Kidney capillary endothelial cell (primary cell): Measurements from ENCODE around the gene SERPINA4.
A peak's percentile ranks its signal among the peaks of the same experiment; 100 is the strongest.

Experiments
- DNase-seq: peaks from one replicate; pipeline ENCODE4 v3.0.0-alpha.2; 2018; ENCODE audit warnings: low spot score

Gene SERPINA4, protein sequence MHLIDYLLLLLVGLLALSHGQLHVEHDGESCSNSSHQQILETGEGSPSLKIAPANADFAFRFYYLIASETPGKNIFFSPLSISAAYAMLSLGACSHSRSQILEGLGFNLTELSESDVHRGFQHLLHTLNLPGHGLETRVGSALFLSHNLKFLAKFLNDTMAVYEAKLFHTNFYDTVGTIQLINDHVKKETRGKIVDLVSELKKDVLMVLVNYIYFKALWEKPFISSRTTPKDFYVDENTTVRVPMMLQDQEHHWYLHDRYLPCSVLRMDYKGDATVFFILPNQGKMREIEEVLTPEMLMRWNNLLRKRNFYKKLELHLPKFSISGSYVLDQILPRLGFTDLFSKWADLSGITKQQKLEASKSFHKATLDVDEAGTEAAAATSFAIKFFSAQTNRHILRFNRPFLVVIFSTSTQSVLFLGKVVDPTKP

DNA sequence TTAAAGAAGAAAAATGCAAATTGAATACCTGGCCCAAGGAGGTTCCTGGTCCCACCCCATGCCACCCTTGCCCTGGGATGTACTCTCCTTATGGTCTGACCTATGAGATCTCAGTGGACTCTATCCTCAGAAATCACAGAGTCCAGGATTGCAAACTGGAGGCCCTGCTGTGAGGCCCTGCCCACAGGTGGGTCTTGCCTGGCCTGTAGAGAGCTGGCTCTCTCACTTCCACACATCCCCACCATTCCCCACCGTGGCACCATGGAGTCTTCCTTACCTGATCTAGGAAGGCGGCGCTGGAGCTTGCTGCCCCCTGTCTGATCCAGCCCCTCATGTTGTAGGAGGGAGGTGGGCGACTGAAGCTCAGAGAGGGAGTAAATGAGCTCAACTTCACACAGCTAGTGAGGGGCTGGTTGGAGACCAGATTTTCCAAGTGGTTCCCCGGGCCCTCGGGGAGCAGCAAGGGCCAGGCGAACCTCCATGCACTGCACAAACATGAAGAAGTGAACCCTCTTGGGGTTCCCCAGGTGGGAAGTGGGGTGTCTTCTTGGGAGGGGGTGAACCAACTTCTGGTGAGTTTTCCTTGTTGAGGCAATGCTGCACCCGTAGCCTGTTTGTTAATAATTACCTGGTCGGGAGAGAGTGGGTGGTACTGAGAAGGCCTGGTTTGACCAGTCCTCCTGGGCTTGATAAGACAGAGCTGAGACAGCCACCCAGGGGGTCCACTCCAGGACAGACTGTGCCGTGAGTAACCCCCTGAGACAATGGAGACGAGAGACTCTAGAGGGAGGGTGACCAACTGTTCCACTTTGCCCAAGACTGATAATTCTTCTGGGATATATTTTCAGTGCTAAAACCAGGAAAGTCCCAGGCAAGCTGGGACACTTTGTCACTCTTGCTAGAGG, at the start of gene SERPINA4:
Gene SERPINA4, plus strand, starts transcription at position 692 of the 905 bp plus-strand sequence. CDS start 2,041 bp downstream, outside the sequence.
- DNase-seq, result no peak

DNA sequence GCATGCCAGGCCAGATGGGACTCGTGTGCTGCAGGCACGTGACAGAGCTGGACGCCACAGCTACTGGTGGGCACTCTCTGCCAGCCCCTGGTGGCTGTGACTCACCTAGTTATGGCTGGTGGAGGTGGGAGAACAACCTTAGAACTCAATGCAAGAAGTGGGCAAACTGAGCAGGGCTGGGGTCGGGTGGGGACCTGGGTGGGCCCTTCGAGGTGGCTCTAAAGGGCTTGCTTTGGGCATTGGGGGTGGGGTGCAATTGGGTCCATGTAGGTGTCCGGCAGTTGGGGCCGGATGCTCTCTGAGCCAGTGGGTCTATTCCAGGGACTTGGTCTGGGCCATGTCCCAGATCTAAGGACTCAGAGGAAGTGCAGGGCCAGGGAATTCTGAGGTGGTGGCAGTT, 46.9 kb upstream of the SERPINA4 start:
- DNase-seq, result no peak

DNA sequence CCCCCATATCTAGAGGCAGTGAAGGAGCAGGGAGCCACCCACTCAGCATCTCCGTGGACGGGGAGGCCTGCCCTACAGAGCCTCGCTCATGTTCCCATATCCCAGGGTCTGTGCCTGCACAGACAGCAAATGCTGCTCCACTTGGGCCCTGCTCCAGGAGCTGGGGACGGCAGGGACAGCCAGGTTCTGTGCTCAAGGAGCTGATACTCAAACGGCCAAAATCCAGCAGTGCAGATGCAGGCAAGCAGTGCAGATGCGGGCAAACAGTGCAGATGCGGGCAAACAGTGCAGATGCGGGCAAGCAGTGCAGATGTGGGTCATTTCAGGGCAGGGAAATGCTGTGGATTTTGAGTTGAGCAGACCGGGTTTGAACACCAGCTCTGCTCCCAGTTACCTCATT, 45.8 kb upstream of the SERPINA4 start:
- no peak for DNase-seq

DNA sequence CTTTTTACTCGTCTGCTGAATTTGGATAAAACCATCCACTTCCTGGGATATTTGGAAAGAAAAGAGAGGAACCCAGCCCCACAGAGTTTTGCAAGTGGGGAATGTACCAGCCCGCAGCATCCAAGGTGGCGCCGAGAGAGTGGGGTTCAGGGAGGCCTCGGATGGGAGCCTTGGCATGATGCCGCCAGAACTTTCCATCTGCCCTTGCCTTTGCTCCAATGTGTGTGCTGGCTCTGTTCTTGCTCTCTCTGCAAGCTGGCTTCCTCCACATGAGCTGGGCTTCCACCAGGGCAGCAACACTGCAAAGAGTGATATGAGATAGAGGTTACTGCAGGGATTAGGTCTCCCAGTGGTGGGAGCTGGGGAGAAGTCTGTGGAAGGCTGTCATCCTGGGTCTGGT, 45.4 kb upstream of the SERPINA4 start:
- no peak for DNase-seq

DNA sequence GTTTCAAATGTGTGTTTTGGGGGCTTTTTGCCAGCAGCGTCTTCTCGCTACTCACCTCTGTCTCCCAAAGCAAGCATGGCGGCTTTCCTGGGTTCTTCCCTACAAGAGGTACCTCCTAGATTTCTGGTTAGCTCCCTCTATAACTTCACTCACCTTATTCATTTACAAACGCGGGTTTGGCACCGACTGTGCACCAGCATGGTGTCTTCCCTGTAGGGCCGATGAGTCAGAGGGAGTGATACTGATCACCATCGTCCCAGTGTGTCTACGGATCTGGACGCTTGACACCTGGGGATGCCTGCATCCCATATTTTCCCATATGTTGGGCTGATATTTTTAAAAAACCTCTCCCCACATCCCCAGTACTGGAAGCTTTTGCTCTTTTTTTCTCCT, 44.0 kb upstream of the SERPINA4 start:
- DNase-seq, result no peak

DNA sequence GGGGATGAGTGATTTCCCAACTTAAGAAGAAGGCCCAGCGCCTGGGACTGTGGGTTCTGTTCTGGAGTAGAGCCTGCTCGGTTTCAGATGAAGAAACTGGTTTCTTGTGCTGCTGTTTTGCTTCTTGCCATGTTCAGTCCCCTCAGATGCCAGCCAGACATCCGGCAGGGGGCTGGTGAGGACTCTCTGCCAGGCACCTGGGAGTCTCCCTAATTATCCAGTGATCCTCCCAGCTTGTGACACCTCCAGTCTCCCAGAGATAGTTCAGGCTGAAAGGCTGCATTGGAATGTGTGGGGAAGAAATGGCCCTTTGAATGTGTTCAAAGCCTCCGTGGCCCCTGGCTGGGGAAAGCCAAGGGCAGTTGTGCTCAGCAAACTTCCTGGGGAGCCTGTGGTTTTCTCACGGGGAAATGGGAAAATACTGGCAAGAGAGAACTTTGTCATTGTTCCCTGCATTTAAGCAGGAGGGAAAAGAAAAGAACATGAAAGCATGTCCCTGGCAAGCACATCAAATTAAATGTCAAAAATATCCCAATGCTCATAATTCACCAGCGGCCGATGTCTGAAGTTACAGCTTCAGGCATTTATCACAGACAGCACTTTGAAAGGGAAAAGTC, 43.5 kb upstream of the SERPINA4 start:
- DNase-seq, result no peak

DNA sequence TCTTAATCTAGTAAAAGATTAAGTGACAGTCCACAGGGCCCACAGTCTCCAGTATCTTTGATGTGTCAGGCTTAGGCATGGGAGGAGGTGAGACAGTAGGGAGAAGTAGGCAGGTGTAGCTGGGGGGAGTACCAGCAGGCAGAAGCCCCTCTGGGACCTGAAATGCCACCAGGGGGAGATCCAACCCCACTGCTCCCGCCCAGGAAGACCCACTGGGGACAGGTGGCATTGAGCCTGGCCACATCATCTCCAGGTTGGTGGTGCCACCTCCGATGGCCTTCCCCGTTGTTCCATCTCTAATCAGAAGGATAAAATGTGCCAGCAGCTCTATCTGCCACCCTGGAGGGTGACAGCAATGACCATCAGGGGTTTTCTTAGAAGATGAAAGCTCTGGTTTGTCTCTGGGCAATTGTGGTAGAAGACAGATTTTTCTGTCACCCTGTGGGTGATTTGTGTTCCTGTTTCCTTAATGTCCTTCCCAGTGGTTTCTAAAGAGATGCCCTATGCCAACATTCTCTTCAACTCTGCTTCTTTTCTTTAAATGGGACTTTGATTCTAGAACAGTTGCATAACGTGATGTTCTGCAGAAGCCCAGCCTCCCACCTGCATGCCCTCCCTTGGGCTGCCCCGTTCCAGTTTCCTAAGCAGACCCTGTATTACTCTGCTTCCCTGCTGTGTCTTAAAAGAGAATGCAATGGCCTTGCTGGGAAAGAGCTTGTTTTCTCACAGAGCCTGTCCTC, 39.7 kb upstream of the SERPINA4 start:
- no peak for DNase-seq

DNA sequence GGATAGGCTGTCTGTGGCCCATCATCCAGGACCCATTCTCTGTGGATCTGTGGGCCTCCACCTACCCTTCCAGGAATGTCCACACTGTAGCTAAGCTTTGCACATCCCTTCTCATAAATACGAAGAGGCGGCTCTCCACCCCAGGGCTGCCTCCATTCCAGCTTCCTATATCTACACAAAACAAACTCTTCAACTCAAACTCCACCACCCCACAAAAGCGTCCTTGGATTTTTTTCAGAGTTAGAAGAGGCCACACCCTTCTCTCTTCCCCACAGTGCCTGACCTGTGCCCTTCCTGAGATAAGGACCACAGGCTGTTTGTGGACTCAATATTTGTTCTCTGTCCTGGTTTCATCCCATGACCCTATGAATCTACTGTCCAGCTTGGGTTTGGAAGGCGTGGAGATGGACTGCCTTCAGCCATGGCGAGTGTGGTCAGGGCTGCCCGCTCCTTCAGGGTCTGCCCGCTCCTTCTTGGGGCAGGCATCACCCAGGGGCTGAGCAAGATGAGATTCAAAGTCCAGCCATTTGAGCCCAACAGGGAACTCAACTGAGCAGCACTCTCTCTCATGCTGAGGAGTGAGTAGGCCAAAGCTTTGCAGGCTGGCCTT, 39.0 kb upstream of the SERPINA4 start:
- DNase-seq, result no peak

DNA sequence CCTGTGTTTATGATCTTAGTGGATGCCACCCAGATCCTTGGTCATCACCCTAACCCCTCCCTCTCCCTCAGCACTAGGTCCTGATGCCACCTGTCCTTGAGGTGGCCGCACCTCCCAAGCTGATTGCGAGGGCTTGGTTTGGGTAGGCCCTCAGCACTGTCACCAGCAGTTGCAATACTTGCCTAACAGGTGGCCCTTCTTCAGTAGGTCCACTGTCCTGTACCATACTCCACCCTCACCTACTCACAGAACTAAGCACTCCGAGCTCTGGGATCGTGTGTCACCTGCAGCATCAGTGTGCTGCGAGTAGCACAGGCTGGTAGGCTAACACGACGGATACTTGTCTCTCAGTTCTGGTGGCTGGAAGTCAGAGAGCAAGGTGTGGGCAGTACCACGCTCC, 38.0 kb upstream of the SERPINA4 start:
- DNase-seq, result no peak

DNA sequence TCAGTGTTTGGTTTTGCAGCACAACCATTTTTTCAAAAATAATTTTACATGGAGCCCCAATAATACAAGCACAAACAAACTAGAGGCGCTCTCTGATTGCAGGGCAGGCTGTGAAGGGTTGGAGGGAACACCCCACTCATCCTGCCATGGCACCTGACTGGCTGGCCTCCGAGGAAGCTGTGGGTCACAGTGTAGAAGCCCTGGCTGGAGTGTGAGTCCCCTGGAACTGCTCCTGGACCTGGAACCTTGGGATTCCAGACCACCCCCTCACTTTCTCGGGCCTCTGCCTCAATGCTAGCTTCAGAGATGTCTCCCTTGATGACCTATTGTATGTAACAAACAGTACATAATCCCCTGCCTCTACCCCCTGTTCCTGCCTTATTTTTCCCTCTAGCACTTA, 37.1 kb upstream of the SERPINA4 start:
- no peak for DNase-seq

DNA sequence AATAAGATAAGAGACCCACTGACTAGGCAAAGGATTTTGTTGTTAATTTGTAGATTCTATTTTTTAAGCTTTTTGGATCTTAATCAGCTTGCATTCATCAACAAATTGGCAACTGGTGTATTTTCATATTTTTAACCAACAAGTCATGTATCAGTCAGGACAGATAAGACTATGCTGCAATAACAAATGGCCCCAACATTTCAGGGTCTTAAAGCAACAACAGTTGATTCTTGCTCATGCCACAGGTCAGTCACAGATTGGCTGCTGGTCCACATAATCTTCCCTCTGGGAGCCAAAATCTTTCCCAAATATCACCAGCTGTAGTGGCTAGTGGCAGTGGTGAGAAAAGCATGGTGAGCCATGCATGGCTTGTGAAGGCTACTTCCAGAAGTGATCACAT, 30.1 kb upstream of the SERPINA4 start:
- no peak for DNase-seq

DNA sequence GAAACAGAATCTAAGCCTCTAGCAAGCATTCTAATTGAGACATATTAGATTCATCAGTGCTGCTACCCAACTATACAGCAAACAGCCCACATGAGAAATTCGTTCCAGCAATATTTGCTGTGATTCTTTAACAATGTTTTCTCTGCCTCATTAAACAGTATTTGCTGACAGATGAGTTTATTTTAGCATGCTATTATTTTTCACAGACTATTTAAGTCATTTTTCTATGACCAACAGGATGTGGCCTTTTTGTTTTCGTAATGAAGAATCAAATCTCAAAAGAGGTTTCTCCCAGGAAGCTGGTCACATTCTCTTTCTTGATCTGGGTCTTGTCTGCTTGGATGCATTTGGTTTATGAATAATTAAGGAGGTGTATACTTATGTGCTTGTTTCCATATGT, 28.8 kb upstream of the SERPINA4 start:
- no peak for DNase-seq

DNA sequence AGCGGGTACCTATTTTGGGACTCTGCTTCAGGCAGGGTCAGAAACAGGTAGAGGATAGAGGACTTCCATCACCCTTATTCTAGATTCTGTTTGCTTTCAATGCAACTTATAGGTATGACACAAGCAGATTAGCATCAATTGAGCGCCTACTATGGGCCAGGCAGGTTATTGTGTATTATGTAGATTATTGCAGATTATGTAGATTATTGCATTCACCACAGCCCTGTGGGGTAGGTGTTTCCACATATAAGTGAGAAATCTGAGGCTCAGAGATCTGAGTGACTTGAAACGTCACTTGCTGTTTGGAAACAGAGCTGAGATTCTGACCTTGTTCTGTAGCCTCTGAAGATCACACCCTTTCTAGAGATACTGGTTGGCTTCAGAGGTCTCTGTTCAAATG, 25.7 kb upstream of the SERPINA4 start:
- no peak for DNase-seq

DNA sequence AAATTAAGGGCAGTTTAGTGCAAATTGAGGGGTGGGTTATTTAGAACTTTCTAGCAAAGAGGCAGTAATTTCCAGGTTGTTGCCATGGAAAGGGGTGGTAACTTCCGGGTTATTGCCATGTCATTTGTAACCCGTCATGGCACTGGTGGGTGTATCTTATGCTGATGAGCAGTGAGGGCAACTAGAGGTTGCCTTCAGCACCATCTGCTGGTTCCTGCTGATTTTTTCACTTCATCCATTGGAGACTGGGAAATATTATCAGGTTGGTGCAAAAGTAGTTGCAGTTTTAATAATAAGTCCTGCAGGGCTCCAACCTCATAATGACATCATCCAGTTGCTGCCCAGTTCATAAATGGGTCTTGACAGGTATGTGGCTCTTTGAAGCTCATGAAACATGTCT, 24.4 kb upstream of the SERPINA4 start:
- no peak for DNase-seq

DNA sequence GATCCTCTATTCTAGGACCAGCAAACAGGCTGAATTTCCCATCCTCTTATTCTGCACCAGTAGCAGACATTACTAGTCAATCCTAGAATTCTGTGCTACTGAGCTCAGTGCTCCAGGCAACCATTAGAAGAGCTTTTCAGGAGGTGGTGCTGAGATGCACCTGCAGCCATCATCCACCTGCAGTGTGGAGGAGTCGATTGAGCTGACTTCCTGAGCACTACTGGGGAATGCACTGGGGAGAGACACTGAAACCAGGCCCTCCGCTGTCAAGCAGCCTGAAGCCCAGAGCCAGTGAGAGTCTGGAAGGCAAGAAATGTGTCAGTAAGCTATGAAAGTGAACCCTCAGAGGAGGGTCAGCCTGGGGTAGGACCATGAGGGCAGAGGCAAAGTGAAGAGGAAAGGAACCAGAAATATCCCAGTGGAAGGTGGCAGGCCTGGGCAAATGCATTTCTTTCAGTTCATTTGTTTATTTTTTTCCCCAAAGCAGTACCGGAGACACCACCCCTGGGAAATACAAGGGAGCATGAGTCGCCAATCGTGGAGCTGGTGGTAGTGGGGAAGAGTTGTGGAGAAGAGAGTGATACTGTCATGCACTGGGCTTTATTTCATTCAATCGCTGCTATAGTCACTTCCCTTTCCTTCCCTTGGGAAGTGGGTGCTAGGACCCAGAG, 23.0 kb upstream of the SERPINA4 start:
- DNase-seq, result no peak

DNA sequence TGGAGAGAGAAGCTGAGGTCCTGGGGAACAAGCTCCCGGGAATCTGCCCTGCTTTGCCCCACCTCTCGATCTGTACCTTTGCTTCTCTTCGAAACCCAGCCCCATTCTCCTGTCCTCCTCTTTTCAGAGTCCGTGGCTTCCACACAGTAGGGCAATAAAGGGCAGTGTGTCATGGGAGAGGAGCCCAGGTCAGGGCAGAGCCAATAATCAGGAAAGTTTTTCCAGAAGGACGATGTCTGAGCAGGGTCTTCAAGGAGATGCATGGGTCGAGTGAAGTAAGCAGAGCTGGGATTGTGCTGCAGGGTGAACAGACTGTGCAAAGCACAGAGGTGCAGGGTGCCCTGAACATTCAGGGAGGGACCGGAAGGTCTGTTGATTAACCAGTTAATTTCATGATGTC, 22.1 kb upstream of the SERPINA4 start:
- no peak for DNase-seq

DNA sequence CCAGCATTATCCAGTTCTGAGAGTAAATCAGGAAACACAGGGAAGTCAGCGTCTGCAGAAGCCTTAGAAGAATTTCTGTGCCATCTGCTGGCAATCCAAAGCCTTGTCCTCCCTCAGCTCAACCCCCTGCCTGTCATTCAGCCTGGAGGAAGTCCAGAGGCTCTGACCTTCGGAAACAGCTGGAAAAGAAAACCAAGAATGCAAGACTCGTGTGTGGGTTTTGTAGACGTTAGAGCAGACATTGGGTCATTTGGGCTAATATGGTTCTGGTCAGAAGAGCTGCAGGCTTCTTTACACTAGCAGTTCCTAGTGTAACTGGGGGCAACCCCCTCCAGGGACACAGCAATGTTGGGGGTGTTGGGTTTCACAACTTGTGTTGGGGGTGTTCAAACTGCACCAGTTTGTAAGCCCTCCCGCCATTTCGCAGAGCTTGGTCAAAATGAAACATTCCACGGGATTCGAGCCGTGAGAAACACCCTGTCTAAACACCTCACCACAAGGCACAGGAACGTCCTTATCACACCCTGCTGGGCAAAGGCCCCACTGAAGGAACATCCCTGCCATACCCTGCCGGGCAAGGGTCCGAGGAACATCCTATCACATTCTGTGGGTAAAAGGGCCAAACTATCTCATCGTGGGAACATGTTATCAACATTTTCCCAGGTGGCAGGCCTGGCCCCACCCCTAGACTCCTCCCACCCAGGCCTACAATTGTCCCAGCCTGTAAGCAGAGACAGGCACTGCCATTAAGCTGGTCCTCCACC, 21.0 kb upstream of the SERPINA4 start:
- DNase-seq, result peak; percentile 25

DNA sequence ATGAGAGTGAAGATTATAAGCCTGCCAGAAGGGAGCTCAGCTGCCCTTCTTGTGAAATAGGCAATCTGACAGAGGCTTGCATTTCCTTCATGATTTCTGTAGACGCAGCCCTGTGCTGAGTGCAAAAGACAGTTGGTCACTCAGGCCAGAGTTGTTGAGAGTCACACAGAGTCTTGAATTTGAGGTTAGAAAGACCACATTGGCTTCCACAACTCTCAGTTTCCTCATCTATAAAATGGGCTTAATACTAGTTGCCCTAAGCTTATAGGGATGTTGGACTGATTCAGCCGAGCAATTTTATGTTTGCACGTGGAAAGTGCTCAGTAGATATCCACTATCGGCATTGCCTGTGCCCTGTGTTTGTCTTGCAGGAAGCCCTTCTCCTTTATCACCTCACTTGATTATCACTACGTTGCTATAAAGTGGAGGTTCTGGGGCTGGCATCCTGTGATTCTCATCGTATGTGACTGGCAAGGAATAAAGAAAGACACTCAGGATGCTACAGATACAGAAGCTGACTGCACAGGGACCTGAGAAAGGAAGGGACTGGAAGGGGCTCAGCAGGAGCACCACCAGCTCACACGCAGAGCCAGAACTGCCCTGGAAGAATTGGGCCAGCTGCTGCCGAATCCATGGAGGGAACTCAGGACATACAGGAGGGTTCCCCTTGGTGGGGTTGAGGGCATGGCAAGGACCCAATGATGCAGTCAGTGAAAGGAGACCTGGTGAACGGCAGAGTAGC, 19.8 kb upstream of the SERPINA4 start:
- DNase-seq, result no peak

DNA sequence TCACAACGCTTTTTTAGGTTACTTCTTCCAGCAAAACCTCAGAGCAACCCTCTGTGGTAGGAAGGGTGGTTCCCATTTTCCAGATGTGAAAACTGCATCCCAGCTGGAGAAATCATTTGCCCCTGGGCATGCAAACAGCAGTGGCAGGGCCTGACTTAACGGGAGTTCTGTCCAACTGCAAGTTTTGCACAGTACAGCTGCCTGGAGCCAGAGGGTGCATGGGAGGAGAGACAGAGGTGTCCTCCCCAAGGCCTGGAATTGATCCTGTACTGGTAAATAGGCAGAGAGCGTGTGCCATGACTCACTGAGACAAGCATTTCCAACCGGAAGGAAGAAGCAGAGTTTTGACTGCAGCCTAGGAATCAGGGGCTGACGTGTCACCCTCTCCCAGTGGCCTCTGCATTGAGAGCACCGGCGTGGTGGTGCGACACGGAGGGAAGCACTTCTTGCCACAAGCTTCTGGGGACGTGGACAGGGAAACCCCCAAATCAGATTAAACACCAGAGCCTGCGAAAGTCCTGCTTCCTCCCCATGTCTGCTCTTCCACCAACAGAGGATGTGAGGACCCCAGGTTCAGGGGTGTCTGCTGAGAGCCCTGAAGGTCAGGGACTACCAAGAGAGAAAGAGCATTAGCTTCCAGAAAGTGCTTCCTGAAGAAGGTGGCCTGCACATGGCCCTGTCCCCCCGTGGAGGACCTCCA, 19.0 kb upstream of the SERPINA4 start:
- peak; percentile 53 for DNase-seq
